Urinary bladder (tissue), 4 donors: ENCODE data around the gene NUDT4. TPM values are rescaled to one million over a fixed set of nuclear protein-coding genes. Genes with fewer than 3 reads are reported as not detected.

Experiments used
- DNase-seq: peaks from one replicate; pipeline ENCODE4 v3.0.0-alpha.2; 2015; ENCODE audit errors: extremely low spot score
- H3K27ac ChIP-seq: one replicate; pipeline ENCODE4 v1.5.1; 2013; ENCODE audit warnings: low read depth, mild to moderate bottlenecking, moderate library complexity
- H3K36me3 ChIP-seq: one replicate; pipeline ENCODE4 v1.6.1; 2013; ENCODE audit warnings: mild to moderate bottlenecking, moderate library complexity; ENCODE audit not compliant: insufficient read depth
- H3K4me1 ChIP-seq: one replicate; pipeline ENCODE4 v1.6.1; 2013; ENCODE audit warnings: mild to moderate bottlenecking, moderate library complexity; ENCODE audit not compliant: insufficient read depth
- H3K4me3 ChIP-seq: one replicate; pipeline ENCODE4 v1.5.1; 2013; ENCODE audit warnings: low read depth, low read length
- WGBS: extraction: QIAGEN DNeasy Blood & Tissue Kit; methylation state at CpG from one replicate; pipeline ENCODE4 v1.1.7; 2013; 5-methylcytosine and 5-hydroxymethylcytosine counted together
- polyA plus RNA-seq: library from polyadenylated mRNA; stranded (reverse); fragments of 200-250 nt; gene quantifications from one replicate; pipeline ENCODE4 v1.2.3, GENCODE V29; 2013
- total RNA-seq: library from RNA; depleted of rRNA; stranded (reverse); fragments of >200 nt; gene quantifications from one replicate; pipeline ENCODE4 v1.2.3, GENCODE V29; 2014
- donor health status: healthy with polysubstance abuse.
- donor health status: healthy.

The NUDT4 gene
- total and polyA plus RNA-seq, 2 donors: 46.4 to 103 TPM

- DNase-seq: no peak
- Histone ChIP-seq H3K4me1 (no peaks in the 10 kb centered on the region), H3K27ac (no peak overlapping the region), H3K36me3 (no peaks in the 10 kb centered on the region), H3K4me3 (no peak overlapping the region)
- WGBS: 79% methylated on average over 3 of the region's 3 CpGs
Observed at GRCh38 chr12:93438266-93439050, 60.7 kb downstream of the NUDT4 start.

DNA sequence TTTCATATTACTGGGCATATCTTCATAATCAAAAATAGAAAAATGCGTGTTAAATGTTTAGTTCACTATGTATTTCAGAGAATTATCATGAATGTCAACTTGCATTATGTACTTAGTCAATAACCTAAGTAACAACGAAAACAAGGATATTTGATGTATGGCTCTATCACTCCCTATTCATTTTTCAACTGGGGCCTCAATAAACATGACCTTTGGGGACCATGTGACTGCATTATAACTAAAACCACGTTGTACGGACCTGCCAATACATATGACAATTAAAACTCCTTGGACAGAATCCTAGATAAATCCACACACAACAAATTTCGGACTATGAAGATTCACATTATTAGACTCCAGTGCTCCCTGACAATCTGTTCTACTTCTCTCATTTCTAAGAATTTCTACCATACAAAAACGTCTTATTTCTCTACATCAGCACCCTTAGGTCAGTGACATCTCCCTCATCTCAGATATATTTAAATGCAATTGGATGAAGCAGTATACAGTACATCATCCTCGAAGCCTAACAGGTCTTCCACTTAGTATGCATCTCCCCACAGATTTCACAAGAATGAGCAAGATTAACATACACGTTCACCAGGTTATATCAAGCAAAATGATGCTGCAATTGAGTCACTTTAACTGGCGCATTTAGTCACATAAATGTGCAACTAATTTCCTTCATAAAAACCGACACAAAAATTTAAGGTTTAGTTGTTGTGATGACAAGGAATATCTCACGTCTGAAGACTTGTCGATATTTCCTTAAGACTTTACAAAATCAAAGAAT, 62.5 kb downstream of the NUDT4 start:
- no peaks in the 10 kb centered on the region for H3K4me1 ChIP-seq
- peak overlapping the region; percentile 100 for H3K4me3 ChIP-seq
- WGBS: 24% methylated on average over 12 of the region's 12 CpGs
- H3K36me3 ChIP-seq: no peaks in the 10 kb centered on the region
- no peak for DNase-seq
- no peak overlapping the region for H3K27ac ChIP-seq

DNA sequence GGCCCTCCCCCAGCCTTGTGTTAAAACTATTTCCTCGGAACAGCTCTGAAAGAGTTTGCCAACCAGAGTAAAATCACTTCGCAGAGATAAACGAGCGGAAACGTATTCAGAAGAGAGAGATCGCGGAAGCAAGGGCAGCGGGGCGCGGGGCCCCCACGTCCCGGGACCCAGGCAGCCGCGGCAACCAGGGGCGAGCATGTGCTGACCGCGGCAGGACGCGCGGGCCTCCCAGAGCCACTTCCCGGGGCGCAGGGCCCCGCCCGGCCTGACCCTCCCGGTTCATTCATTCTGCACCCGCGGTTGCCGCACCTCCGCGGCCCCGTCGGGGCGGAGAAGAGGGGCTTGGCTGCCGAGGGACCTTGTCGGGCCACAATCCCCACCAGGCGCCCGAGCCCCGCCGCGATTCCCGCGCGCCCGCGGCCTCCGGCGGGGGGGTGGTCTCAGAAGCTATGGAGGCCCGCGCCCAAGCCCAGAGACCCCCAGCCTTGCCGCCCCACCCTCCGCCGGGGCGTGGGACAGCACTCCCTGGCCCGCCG, 63.4 kb downstream of the NUDT4 start:
- no peaks in the 10 kb centered on the region for H3K4me1 ChIP-seq
- under 1% methylated on average over 55 of the region's 55 CpGs for WGBS
- peak overlapping the region; percentile 100 for H3K4me3 ChIP-seq
- H3K36me3 ChIP-seq: no peaks in the 10 kb centered on the region
- no peak for DNase-seq
- H3K27ac ChIP-seq: peak overlapping the region; percentile 97

DNA sequence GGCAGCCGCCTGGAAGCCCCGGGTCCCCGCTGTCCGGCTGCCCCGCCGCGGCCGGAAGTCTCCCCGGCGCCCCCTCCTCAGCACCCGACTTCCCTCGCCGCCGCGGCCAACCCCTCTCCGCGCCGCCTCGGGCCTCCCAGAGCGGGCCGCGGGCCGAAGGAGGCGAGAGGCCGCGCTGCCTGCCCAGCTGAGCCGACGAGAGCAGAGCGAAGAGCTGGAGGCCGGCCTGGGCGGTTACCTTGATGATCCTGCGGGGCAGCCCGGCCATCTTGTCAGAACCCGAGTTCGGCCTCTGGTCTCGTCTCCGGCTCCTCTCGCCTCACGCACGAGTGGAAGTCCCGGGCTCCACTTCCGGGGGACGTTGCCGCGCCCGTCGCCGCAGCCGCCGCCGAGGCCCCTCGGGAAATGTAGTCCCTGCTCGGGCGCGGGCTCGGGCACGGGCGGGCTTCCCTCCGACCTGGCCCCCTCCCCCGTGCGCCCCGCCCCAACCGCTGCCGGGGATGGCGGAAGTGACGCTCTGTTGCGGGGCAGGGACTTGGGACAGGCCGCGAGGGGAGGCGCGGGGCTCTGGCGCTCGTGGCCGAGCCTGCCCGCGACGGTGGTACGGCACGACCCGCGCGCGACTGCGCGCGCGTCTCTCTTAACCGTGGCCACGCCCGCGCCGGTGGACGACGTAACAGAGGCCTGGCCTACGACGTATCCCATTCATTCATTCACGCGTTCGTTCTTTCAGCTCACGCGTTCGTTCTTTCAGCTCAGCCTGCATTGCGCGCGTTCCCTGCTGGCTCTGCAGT, 64.1 kb downstream of the NUDT4 start, which contains the start of gene UBE2N:
UBE2N (minus strand) TSS at position 331 of the 794 bp plus-strand sequence; CDS start at position 268, 63 bp downstream.
- H3K4me3 ChIP-seq: peak within 1 kb of the TSS; percentile 100
- no peaks in the 10 kb centered on the region for H3K36me3 ChIP-seq
- WGBS: under 1% methylated on average over 105 of the region's 105 CpGs
- no peaks in the 10 kb centered on the region for H3K4me1 ChIP-seq
- peak within 1 kb of the TSS; percentile 97 for H3K27ac ChIP-seq
- peak; percentile 85 for DNase-seq

- no peak for DNase-seq
- WGBS: 5% methylated on average over 19 of the region's 19 CpGs
- H3K36me3 ChIP-seq: no peaks in the 10 kb centered on the region
- H3K27ac ChIP-seq: peak overlapping the region; percentile 63
- H3K4me3 ChIP-seq: peak overlapping the region; percentile 100
- H3K4me1 ChIP-seq: no peaks in the 10 kb centered on the region
Observed at GRCh38 chr12:93442411-93443340, 65.0 kb downstream of the NUDT4 start.

- 96% methylated on average over 4 of the region's 4 CpGs for WGBS
- no peak overlapping the region for H3K27ac ChIP-seq
- no peaks in the 10 kb centered on the region for H3K4me1 ChIP-seq
- no peak overlapping the region for H3K4me3 ChIP-seq
- no peaks in the 10 kb centered on the region for H3K36me3 ChIP-seq
- no peak for DNase-seq
Observed at GRCh38 chr12:93443576-93443975, 65.9 kb downstream of the NUDT4 start.

DNA sequence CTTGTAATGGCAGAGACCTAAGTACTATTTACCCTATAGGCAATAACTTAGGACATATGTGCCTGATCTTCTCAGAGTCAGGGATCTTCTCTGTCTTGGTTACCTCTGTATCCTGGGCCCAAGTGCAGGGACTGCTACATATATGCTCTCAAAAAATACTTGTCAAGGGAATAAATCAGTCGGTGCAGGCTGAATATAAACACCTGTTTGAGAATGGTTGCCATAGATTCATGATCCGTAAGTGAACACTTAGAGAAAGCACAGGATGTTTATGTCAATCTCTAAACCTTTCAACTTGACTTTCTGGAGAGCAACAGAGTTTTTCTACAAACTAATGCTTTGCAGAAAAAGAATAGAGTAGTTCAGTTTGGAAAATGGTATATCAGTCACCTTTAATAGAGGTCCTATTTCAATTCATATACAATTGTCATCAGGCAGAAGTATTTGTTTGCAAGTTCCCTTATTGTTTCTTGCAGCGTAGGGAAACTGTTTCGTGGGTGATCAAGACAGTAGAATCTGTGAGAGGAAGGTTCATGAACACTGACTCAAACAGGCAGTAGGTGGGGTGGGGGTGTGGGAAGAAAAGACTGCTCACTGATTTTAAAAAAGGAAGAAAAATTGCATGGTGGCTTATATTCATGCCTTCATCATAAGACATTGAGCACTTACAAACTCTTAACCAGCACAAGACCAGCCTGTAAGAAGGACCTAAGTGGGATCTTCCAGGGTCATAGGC, 70.0 kb downstream of the NUDT4 start:
- H3K4me3 ChIP-seq: no peak overlapping the region
- 46% methylated on average over 4 of the region's 4 CpGs for WGBS
- H3K36me3 ChIP-seq: no peaks in the 10 kb centered on the region
- no peaks in the 10 kb centered on the region for H3K4me1 ChIP-seq
- no peak overlapping the region for H3K27ac ChIP-seq
- DNase-seq: no peak

DNA sequence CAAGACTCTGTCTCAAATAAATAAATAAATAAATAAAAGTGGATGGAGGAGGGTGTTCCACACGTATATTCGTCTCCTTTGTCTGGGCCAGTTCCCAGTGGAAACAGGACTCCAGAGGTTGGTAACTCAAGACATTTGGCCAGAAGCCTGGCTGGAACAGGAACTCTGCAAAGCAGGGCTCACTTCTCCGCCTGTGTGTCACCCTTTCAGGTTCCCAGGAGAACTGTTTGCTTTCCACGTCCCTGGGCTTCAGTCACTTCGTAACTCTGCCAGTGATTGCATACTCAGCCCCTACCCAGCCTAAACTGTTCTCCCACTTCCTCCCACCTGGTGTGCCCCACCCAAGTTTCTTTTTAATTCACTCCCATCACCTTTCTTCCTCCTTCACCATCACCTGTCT, 71.1 kb downstream of the NUDT4 start:
- WGBS: 67% methylated on average over 5 of the region's 5 CpGs
- H3K36me3 ChIP-seq: no peaks in the 10 kb centered on the region
- no peaks in the 10 kb centered on the region for H3K4me1 ChIP-seq
- no peak overlapping the region for H3K27ac ChIP-seq
- no peak overlapping the region for H3K4me3 ChIP-seq
- DNase-seq: no peak

DNA sequence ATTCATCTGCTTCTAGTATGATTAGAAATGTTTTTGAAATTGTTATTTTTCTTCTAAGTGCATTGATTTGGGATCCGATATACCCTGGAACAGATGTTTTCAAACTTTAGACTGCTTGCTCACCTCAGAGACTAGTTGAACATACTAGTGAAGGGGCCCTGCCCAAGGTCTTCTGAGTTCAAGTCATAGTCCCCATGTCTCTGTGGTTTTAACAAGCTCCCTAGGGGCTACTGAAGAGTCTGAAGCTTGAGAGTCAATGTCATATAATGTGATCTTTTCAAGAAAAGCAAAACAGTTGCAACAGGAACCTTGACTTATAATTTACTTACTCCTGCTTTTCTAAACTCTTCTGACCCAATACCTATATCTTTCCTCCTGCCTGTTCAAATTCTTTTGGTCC, 71.6 kb downstream of the NUDT4 start:
- H3K4me3 ChIP-seq: no peak overlapping the region
- H3K4me1 ChIP-seq: no peaks in the 10 kb centered on the region
- no peaks in the 10 kb centered on the region for H3K36me3 ChIP-seq
- no peak overlapping the region for H3K27ac ChIP-seq
- 90% methylated on average over 1 of the region's 1 CpG for WGBS
- DNase-seq: no peak

DNA sequence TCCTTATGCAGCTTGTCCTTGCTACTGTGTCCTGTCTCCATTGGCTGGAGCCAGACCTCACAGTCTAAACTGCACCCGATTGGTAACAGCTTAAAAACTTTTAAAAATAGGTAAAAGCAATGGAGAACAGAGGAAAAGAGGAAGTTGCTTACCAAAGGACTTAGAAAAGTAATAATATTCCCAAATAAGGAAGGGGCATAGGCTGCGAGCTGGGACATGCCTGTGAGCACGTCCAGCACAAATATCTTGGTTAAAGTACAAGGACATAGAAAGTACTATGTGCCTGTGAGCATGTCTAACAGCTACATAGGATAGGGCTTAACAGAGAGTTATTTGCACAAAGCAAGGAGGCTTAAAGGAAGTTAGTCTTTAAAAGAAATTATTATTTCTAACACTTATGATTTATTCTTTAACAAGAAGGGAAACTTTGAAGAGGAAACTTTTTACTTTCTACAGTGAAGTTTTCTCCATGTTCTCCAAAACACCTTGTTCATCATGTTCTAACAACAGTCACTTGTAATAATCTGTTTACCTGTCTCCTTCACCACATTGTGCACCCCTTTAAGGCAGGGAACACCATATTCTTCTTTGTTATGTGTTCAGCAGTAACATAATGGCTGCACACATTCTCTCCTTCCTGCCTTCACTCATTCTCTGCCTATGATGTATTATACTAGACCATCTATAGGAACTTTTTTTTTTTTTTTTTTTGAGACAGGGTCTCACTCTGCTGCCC, 73.9 kb downstream of the NUDT4 start:
- Histone ChIP-seq H3K4me3 (no peak overlapping the region), H3K4me1 (no peaks in the 10 kb centered on the region), H3K27ac (no peak overlapping the region), H3K36me3 (no peaks in the 10 kb centered on the region)
- 61% methylated on average over 3 of the region's 3 CpGs for WGBS
- no peak for DNase-seq

GRCh38 chr12:93453633-93454032, 75.9 kb downstream of the NUDT4 start:
- no peaks in the 10 kb centered on the region for H3K4me1 ChIP-seq
- 84% methylated on average over 5 of the region's 5 CpGs for WGBS

More at GRCh38 chr12:93453633-93454032, 75.9 kb downstream of the NUDT4 start:
- Histone ChIP-seq H3K4me3 (no peak overlapping the region), H3K36me3 (no peaks in the 10 kb centered on the region), H3K27ac (no peak overlapping the region)
- DNase-seq: no peak
